ENCODE measurements around the gene SLC5A2. TPM values are rescaled to one million over a fixed set of nuclear protein-coding genes. Genes with fewer than 3 reads are reported as not detected.

Gene SLC5A2
- total and polyA plus RNA-seq, 12 donors: 0.11 to 3.0 (median 1.3) TPM; not detected in 8

DNA sequence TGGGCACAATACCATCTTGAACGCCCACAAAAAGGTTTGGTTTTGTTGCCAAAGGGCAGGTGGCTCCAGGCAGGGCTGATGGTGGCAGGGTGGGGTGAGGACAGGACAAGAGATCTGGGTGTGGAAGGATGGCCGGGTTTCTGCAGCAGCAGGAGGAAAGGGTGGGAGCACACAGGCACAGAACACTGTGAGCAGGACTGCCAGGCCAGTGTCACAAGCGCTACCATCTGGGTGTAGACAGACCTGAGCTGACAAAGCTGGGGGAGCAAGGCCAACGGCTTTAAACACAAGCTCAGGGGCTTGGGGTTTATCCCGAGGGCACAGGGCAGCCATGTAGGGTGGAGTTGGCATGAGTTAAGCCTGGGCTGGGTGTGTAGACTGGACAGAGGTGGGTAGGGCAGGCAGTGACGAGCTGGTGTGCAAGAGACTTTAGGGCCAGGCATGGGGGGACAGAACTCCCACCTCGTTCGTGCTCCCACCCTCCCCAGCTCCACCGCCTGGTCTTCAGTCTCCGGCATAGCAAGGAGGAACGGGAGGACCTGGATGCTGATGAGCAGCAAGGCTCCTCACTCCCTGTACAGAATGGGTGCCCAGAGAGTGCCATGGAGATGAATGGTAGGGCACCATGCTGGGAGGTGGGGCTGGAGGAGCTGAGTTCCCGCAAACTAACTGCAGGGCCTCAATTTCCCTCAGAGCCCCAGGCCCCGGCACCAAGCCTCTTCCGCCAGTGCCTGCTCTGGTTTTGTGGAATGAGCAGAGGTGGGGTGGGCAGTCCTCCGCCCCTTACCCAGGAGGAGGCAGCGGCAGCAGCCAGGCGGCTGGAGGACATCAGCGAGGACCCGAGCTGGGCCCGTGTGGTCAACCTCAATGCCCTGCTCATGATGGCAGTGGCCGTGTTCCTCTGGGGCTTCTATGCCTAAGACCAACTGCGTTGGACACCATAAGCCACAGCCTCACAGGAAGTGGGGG is 7.0 kb downstream of the SLC5A2 start:
- Histone ChIP-seq H3K36me3 (replicated peaks in 1 of 2) (peaks cover 0 to 38% of the 10 kb centered on the region in 2 donors), H3K9me3 (replicated peaks in 1 of 3) (no peaks in the 10 kb centered on the region), H3K27me3 (no peaks in the 10 kb centered on the region), H3K27ac (no peak overlapping the region), H3K4me1 (replicated peaks in 1 of 2) (peaks cover 8 to 16% of the 10 kb centered on the region in 2 donors), H3K4me3 (no peak overlapping the region)
- intact Hi-C loops (cut with DNase I): loop anchor here (10.0 kb wide), 2 partner anchors 225 to 375 kb away; a partner anchor contains a TSS
- TF ChIP-seq POLR2A (IDR thresholded peaks at IDR 0.05): no peak
- TF ChIP-seq, protein P1, sequence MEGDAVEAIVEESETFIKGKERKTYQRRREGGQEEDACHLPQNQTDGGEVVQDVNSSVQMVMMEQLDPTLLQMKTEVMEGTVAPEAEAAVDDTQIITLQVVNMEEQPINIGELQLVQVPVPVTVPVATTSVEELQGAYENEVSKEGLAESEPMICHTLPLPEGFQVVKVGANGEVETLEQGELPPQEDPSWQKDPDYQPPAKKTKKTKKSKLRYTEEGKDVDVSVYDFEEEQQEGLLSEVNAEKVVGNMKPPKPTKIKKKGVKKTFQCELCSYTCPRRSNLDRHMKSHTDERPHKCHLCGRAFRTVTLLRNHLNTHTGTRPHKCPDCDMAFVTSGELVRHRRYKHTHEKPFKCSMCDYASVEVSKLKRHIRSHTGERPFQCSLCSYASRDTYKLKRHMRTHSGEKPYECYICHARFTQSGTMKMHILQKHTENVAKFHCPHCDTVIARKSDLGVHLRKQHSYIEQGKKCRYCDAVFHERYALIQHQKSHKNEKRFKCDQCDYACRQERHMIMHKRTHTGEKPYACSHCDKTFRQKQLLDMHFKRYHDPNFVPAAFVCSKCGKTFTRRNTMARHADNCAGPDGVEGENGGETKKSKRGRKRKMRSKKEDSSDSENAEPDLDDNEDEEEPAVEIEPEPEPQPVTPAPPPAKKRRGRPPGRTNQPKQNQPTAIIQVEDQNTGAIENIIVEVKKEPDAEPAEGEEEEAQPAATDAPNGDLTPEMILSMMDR (IDR thresholded peaks at IDR 0.05): no peak
- 92 to 97% (median 92%) methylated on average over 14 to 22 of the region's 22 CpGs for WGBS, 4 donors
- DNase-seq: no peak

DNA sequence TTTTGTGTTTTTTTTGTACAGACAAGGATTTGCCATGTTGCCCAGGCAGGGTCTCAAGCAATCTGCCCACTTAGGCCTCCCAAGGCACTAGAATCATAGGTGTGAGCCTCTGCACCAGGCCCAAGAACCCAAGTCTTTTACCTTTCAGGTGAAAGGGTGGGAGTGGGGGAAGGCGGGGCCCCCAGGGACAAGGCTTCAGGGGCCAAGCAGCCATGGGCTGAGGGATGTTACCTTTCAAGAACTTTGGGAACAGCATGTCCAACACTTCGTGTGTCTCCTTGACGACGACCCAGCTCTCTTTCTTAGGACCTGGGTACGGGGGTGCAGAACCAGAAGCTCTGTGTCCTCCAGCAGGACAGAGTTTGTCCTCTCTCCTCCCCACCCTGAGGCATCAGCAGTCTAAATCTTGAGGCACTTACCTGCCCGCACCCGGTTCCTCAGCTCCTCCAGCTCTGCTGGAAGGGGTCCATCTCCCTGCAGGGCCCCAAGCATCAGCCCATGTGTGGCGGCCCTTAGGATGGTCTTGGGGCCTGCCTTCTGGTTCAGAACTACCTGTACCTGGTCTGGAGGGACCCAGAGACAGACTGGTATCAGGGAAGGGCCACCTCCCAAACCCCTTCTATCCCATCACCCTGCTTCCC is 9.0 kb downstream of the SLC5A2 start:
- intact Hi-C loops (cut with DNase I): loop anchor here in 1 of 2 donors (10.0 kb wide), 1 partner anchor 373 kb away; no protein-coding TSS in a partner anchor
- Histone ChIP-seq H3K27ac (no peak overlapping the region), H3K4me3 (no peak overlapping the region), H3K4me1 (replicated peaks in 1 of 2) (peaks cover 8 to 16% of the 10 kb centered on the region in 2 donors), H3K9me3 (replicated peaks in 1 of 3) (no peaks in the 10 kb centered on the region), H3K36me3 (replicated peaks in 1 of 2) (peaks cover 0 to 52% of the 10 kb centered on the region in 2 donors), H3K27me3 (no peaks in the 10 kb centered on the region)
- 93 to 100% (median 97%) methylated on average over 1 to 8 of the region's 8 CpGs for WGBS, 4 donors
- no peak for DNase-seq
- TF ChIP-seq, protein P1 (IDR thresholded peaks at IDR 0.05): no peak
- TF ChIP-seq POLR2A (IDR thresholded peaks at IDR 0.05): no peak

DNA sequence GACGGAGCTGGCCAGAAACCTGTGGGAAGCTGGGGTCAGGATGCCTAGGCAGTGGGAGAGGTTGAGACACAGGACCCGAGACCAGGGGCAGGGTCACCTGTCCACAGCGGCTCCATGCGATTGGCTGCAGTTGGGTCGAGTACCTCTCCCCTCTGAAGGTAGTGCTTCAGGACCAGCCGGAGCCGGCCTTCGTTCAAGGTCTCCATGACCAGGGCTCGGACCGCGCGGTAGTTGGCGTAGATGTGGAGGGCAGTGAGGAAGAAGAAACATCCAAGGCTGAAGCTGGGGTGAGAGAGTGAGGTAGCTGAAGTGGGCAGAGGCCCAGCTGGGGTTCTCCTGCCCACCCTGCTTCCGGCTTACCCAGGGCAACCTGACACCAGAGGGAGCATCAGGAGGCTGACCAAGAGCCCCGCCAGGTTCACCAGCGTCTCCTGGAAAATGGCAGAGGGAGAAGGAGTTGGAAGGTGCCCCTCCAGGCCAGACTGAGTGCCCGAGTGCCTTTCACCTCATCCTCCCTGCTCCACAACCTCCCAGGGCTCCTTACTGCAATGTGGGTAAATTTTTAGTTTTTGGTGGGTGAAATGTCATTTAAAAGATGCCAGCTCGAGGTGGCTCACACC is 10.7 kb downstream of the SLC5A2 start:
- Histone ChIP-seq H3K9me3 (replicated peaks in 1 of 3) (no peaks in the 10 kb centered on the region), H3K27me3 (no peaks in the 10 kb centered on the region), H3K36me3 (replicated peaks in 1 of 2) (peaks cover 0 to 68% of the 10 kb centered on the region in 2 donors), H3K27ac (no peak overlapping the region), H3K4me1 (replicated peaks in 1 of 2) (peaks cover under 1 to 2% of the 10 kb centered on the region in 2 donors), H3K4me3 (no peak overlapping the region)
- no peak for DNase-seq
- 88 to 96% (median 90%) methylated on average over 11 to 18 of the region's 18 CpGs for WGBS, 4 donors
- intact Hi-C loops (cut with DNase I): loop anchor here in 1 of 2 donors (10.0 kb wide), 1 partner anchor 371 kb away; no protein-coding TSS in a partner anchor
- no peak for TF ChIP-seq POLR2A (IDR thresholded peaks at IDR 0.05)
- TF ChIP-seq, protein P1 (IDR thresholded peaks at IDR 0.05): no peak

Data from adrenal gland (tissue), 12 donors.